B cell (primary cell): Measurements from ENCODE around the gene SAP30. TPM values are rescaled to one million over a fixed set of nuclear protein-coding genes. Genes with fewer than 3 reads are reported as not detected.

Experiments
- ATAC-seq: fragments of 200-7000 bp; cut with Tn5 transposase; one replicate; pipeline ENCODE4 v1.10.0; 2021; ENCODE audit warnings: low read depth, mild to moderate bottlenecking, moderate number of reproducible peaks, moderate library complexity
- CTCF ChIA-PET: fragments of 350-600 bp; sonication (Branson Sonifier 250); formaldehyde crosslinking; loops from one replicate; lab custom pipeline; 2021; ENCODE audit warnings: antibody characterized with exemption, inconsistent platforms; lab: Charles Lee
- POLR2A ChIA-PET: fragments of 350-600 bp; sonication (Branson Sonifier 250); formaldehyde crosslinking; loops from one replicate; lab custom pipeline; 2021; ENCODE audit warnings: antibody characterized with exemption; lab: Charles Lee
- DNase-seq: peaks from one replicate; pipeline ENCODE4 v3.0.0; 2013
- H2AFZ ChIP-seq: 2 replicates; pipeline ENCODE4 v1.6.1; 2012; ENCODE audit warnings: mild to moderate bottlenecking, low read depth, low read length; ENCODE audit not compliant: insufficient read depth, poor library complexity, severe bottlenecking
- H3K27ac ChIP-seq, 2 donors: 1 replicate in 1 of 2; 2 replicates in 1 of 2; pipeline ENCODE4 v1.5.1; 2012 to 2013; ENCODE audit warnings: low read length in 2 of 2, mild to moderate bottlenecking in 2 of 2, moderate library complexity in 1 of 2
- H3K27me3 ChIP-seq, 4 experiments: fragments of 200-600 bp in 1 of 4; sonication (generic) in 1 of 4; replicated peaks in 1 of 4; 1 replicate in 2 of 4; 2 replicates in 2 of 4; pipeline versions ENCODE4 v1.6.1 to v1.7.0; 2013 to 2016; ENCODE audit warnings: low read length in 3 of 4, mild to moderate bottlenecking in 2 of 4, mixed read lengths in 1 of 4, moderate library complexity in 1 of 4; ENCODE audit not compliant: insufficient read depth in 4 of 4, control insufficient read depth in 3 of 4; ENCODE audit errors: control extremely low read depth in 1 of 4
- H3K36me3 ChIP-seq, 2 experiments: replicated peaks in 1 of 2; 1 replicate in 1 of 2; 2 replicates in 1 of 2; pipeline versions ENCODE4 v1.6.1 to v1.7.1; 2013; ENCODE audit warnings: low read length in 1 of 2; ENCODE audit not compliant: insufficient read depth in 2 of 2, control insufficient read depth in 1 of 2; ENCODE audit errors: control extremely low read depth in 1 of 2, extremely low read depth in 1 of 2
- H3K4me1 ChIP-seq, 2 donors: fragments of 200-600 bp in 1 of 2; sonication (generic) in 1 of 2; 1 replicate in 1 of 2; 2 replicates in 1 of 2; pipeline versions ENCODE4 v1.5.1 to v1.6.1; 2013 to 2017; ENCODE audit warnings: low read length in 2 of 2; ENCODE audit not compliant: control insufficient read depth in 2 of 2, insufficient read depth in 2 of 2
- H3K4me2 ChIP-seq: replicated peaks from 2 replicates; pipeline ENCODE3; 2012; ENCODE audit warnings: mild to moderate bottlenecking, low read depth, low read length; ENCODE audit not compliant: poor library complexity, severe bottlenecking
- H3K4me3 ChIP-seq, 5 experiments: fragments of 200-600 bp in 1 of 5; sonication (generic) in 1 of 5; 1 replicate in 3 of 5; 2 replicates in 2 of 5; pipeline versions ENCODE4 v1.5.1 to v1.7.0; 2011 to 2016; ENCODE audit warnings: low read length in 4 of 5, mild to moderate bottlenecking in 4 of 5, low read depth in 2 of 5, control low read depth in 1 of 5, moderate library complexity in 1 of 5; ENCODE audit not compliant: insufficient read depth in 1 of 5; ENCODE audit errors: control extremely low read depth in 1 of 5, extremely low read depth in 1 of 5
- H3K79me2 ChIP-seq: fragments of 200-600 bp; sonication (generic); one replicate; pipeline ENCODE4 v1.6.0; 2016; ENCODE audit warnings: low read length; ENCODE audit not compliant: control insufficient read depth, insufficient read depth
- H3K9ac ChIP-seq: fragments of 200-600 bp; sonication (generic); 2 replicates; pipeline ENCODE4 v1.6.1; 2017; ENCODE audit warnings: mild to moderate bottlenecking, low read length, moderate library complexity
- H3K9me3 ChIP-seq, 3 donors: one replicate each; pipeline versions ENCODE4 v1.6.1 to v1.7.1; 2013; ENCODE audit warnings: low read length in 2 of 3; ENCODE audit not compliant: control insufficient read depth in 2 of 3, insufficient read depth in 1 of 3; ENCODE audit errors: control extremely low read depth in 1 of 3
- H4K20me1 ChIP-seq: 2 replicates; pipeline ENCODE4 v1.6.0; 2012; ENCODE audit warnings: mild to moderate bottlenecking, low read length; ENCODE audit not compliant: insufficient read depth, control insufficient read depth, poor library complexity, severe bottlenecking
- H3K27ac Mint-ChIP-seq: one replicate; pipeline ENCODE4 v1.8.0; 2021; ENCODE audit warnings: mixed read lengths
- H3K27me3 Mint-ChIP-seq: one replicate; pipeline ENCODE4 v1.8.0; 2021; ENCODE audit warnings: mixed read lengths
- H3K4me1 Mint-ChIP-seq: one replicate; pipeline ENCODE4 v1.8.0; 2021; ENCODE audit warnings: mixed read lengths
- H3K4me3 Mint-ChIP-seq: one replicate; pipeline ENCODE4 v1.8.0; 2021; ENCODE audit warnings: mixed read lengths
- H3K9me3 Mint-ChIP-seq: one replicate; pipeline ENCODE4 v1.8.0; 2022; ENCODE audit warnings: mixed read lengths; ENCODE audit not compliant: insufficient read depth
- EZH2 ChIP-seq: IDR thresholded peaks from 2 replicates; pipeline ENCODE4 v1.6.1; 2012; ENCODE audit warnings: borderline replicate concordance, low read depth, mild to moderate bottlenecking, moderate library complexity, low read length; ENCODE audit not compliant: insufficient read depth, poor library complexity, severe bottlenecking
- WGBS: methylation state at CpG from one replicate; pipeline ENCODE4 v1.1.5; 2013; ENCODE audit warnings: missing lambda C conversion rate; ENCODE audit not compliant: insufficient coverage; 5-methylcytosine and 5-hydroxymethylcytosine counted together
- intact Hi-C: fragments of 100-400 bp; cut with micrococcal nuclease; formaldehyde crosslinking; loops from one replicate; pipeline ENCODE4 v1.10.0; 2022
- polyA plus RNA-seq: library from polyadenylated mRNA; depleted of rRNA; stranded (reverse); fragments of >200 nt; gene quantifications from 2 replicates; pipeline ENCODE4 v1.2.3, GENCODE V29; 2012
- total RNA-seq, 2 donors: library from RNA; stranded (reverse); fragments of 120-200 nt in 1 of 2; gene quantifications; 1 replicate in 1 of 2; 2 replicates in 1 of 2; pipeline versions ENCODE4 v1.2.3 to v1.2.4, GENCODE V29; 2013 to 2022
- TF ChIP-seq, protein P1 (sequence below): fragments of 200-600 bp; IDR thresholded peaks from one replicate; pipeline ENCODE4 v1.8.0; 2022; ENCODE audit warnings: antibody characterized with exemption, mild to moderate bottlenecking

SAP30 gene
- total and polyA plus RNA-seq, 2 donors (not counting 1 experiment from before 2014, with no cell fraction given): 2.5 to 3.5 TPM

DNA sequence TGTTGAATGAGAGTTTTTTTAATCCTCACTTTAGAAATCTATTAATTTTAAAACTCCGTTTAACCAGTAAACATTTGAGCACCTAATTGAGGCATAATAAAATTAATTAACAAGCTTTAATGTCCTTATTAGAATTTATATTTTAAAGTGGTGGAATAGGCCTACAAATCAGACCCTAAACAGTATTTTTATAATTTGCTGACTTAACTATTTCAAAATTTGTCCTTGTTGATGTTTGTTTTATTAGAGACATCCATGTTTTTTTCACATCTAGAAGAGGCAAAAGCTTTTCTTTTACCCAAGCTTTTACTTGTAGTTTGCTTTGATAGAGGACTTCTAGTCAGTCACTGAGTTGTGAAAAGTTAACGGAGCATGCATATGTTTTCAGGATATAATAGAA, 3.8 kb downstream of the SAP30 start:
- H3K27me3 Mint-ChIP-seq: peaks cover 3% of the 10 kb centered on the region
- DNase-seq (no peak), ATAC-seq (no peak)
- H3K4me3 Mint-ChIP-seq: no peak overlapping the region
- peaks cover 17% of the 10 kb centered on the region for H3K4me1 Mint-ChIP-seq
- H3K27me3 ChIP-seq: peaks cover 0 to 2% (median 0%) of the 10 kb centered on the region in 4 experiments
- no peak overlapping the region for H3K9ac ChIP-seq
- ChIA-PET CTCF (interaction anchor here (1.5 kb wide), 1 partner anchor 47 kb away, joined by 4 read pairs; no protein-coding TSS in a partner anchor), POLR2A (no interaction called here)
- H3K79me2 ChIP-seq: peaks cover 6% of the 10 kb centered on the region
- peaks cover 4 to 7% of the 10 kb centered on the region in 2 donors for H3K4me1 ChIP-seq
- no peak overlapping the region for H3K4me3 ChIP-seq
- H3K9me3 Mint-ChIP-seq: no peaks in the 10 kb centered on the region
- no peaks in the 10 kb centered on the region for H3K9me3 ChIP-seq
- intact Hi-C loops: loop anchor here (5.0 kb wide), 1 partner anchor 43 kb away; no protein-coding TSS in a partner anchor
- no peak overlapping the region for H2AFZ ChIP-seq
- no peak overlapping the region for H3K27ac Mint-ChIP-seq
- no peak overlapping the region for H3K27ac ChIP-seq
- no peak overlapping the region for H3K4me2 ChIP-seq
- WGBS: no CpG with 5 or more reads among the region's 2 CpGs
- H3K36me3 ChIP-seq: no peaks in the 10 kb centered on the region
- no peak for TF ChIP-seq EZH2
- TF ChIP-seq, protein P1, sequence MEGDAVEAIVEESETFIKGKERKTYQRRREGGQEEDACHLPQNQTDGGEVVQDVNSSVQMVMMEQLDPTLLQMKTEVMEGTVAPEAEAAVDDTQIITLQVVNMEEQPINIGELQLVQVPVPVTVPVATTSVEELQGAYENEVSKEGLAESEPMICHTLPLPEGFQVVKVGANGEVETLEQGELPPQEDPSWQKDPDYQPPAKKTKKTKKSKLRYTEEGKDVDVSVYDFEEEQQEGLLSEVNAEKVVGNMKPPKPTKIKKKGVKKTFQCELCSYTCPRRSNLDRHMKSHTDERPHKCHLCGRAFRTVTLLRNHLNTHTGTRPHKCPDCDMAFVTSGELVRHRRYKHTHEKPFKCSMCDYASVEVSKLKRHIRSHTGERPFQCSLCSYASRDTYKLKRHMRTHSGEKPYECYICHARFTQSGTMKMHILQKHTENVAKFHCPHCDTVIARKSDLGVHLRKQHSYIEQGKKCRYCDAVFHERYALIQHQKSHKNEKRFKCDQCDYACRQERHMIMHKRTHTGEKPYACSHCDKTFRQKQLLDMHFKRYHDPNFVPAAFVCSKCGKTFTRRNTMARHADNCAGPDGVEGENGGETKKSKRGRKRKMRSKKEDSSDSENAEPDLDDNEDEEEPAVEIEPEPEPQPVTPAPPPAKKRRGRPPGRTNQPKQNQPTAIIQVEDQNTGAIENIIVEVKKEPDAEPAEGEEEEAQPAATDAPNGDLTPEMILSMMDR: no peak
- H4K20me1 ChIP-seq: no peaks in the 10 kb centered on the region

DNA sequence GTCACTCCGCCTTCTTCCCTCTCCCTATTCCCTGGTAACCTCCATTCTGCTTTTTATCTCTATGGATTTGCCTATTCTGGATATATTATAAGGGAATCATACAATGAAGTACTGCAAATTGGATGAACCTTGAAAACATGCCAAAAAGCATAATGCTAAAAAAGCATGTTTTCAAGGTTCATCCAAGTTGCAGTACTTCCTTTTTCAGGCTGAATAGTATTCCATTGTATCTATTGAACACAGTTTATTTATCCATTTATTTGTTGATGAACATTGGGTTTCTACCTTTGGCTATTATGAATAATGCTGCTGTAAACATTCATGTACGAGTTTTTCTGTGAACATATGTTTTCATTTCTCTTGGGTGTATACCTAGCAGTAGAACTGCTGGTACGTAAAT, 9.2 kb downstream of the SAP30 start:
- 100% methylated on average over 1 of the region's 3 CpGs for WGBS
- H3K9me3 Mint-ChIP-seq: no peaks in the 10 kb centered on the region
- no peaks in the 10 kb centered on the region for H3K27me3 Mint-ChIP-seq
- TF ChIP-seq EZH2: no peak
- TF ChIP-seq, protein P1: no peak
- Histone ChIP-seq H3K79me2 (no peaks in the 10 kb centered on the region), H3K27ac (no peak overlapping the region), H3K4me1 (no peaks in the 10 kb centered on the region), H3K9me3 (no peaks in the 10 kb centered on the region), H3K4me3 (no peak overlapping the region), H4K20me1 (no peaks in the 10 kb centered on the region), H3K36me3 (no peaks in the 10 kb centered on the region), H2AFZ (no peak overlapping the region), H3K4me2 (no peak overlapping the region), H3K9ac (no peak overlapping the region), H3K27me3 (no peaks in the 10 kb centered on the region)
- DNase-seq (no peak), ATAC-seq (no peak)
- no peak overlapping the region for H3K4me3 Mint-ChIP-seq
- intact Hi-C loops: no loop called here
- ChIA-PET POLR2A (no interaction called here), CTCF (no interaction called here)
- no peak overlapping the region for H3K27ac Mint-ChIP-seq
- H3K4me1 Mint-ChIP-seq: no peaks in the 10 kb centered on the region
